GM12873 (cell line): Measurements from ENCODE around the gene PAQR8.

Experiments
- TF ChIP-seq, protein P1 (sequence below): IDR thresholded peaks from 2 replicates; pipeline ENCODE4 v1.5.1; 2012; ENCODE audit warnings: low read depth, mild to moderate bottlenecking, moderate library complexity, low read length, control low read depth; ENCODE audit not compliant: insufficient read depth; ENCODE audit errors: missing control alignments

PAQR8 gene

DNA sequence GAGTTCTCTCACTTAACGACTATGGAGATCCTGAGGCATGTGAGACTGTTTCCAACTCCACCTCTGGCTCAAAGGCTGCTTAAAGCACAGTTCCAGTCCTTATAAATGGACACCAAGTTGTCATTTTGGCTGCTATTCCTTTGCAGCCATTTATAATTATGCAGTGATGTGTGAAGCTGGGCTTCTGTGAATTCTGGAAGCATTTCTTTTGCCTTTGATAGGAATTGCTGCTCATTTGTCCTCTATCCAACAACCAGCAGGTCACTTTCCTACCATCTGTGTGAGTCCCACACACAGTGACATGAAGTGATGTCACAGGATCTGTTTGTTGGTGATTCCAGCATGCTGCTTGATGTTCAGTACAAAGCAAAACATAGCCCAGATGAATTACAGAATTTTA, 29.6 kb downstream of the PAQR8 start:
- TF ChIP-seq, protein P1, sequence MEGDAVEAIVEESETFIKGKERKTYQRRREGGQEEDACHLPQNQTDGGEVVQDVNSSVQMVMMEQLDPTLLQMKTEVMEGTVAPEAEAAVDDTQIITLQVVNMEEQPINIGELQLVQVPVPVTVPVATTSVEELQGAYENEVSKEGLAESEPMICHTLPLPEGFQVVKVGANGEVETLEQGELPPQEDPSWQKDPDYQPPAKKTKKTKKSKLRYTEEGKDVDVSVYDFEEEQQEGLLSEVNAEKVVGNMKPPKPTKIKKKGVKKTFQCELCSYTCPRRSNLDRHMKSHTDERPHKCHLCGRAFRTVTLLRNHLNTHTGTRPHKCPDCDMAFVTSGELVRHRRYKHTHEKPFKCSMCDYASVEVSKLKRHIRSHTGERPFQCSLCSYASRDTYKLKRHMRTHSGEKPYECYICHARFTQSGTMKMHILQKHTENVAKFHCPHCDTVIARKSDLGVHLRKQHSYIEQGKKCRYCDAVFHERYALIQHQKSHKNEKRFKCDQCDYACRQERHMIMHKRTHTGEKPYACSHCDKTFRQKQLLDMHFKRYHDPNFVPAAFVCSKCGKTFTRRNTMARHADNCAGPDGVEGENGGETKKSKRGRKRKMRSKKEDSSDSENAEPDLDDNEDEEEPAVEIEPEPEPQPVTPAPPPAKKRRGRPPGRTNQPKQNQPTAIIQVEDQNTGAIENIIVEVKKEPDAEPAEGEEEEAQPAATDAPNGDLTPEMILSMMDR, result no peak

DNA sequence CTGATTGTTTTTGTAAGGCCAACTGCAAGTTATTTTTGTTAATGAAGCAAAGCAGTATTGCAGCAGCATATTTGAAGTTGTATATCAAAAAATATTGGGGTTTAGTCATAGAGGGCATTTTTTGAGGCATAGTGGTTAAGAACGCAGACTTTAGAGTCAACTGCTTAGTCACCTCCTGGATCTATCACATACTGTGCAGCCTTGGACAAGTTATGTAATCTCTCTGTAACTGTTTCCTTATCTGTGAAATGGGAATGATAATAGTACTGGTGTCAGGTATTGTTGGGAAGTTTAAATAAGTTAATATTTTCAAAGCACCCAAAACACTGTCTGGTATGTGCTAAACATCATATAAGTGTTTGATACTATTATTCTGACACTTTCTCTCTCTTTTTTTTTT, 31.0 kb downstream of the PAQR8 start:
- TF ChIP-seq, protein P1, result no peak

DNA sequence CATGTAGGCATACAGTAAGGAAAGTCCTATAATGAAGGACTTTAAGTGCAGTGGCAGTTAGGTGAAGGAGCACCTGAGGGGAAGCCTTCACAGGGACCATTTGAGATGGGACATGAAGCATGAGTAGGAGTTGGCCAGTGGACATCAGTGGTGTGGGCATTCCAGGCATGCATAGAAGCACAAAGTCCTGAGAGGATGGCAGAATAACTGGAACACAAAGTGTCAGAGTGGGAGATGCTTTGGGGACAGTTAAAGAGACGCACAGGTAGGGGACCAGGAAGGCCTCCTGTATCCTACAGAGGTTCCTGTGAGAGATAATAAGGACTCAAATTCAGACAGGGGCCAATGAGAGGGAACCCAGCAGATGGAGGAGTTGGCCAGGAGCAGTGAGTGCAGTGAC, 31.8 kb downstream of the PAQR8 start:
- TF ChIP-seq, protein P1, result no peak

DNA sequence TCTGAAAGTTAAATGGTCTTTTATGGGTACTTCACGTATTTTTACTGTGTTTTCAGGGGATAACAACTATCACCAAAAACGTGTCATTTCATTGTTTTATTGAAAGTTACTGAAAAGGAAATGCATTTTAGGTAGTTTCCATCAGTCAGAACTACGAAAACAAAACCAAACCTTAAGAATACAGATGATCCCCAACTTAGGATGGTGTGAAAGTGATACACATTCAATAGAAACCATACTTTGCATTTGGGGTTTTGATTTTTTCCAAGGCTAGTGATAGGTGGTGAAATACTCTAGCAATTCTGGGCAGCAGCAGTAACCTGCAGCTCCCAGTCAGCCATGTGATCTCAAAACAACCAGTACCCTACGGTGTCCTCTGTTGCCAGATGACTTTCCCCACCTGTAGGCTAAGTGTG, 32.3 kb downstream of the PAQR8 start:
- TF ChIP-seq, protein P1, result no peak

DNA sequence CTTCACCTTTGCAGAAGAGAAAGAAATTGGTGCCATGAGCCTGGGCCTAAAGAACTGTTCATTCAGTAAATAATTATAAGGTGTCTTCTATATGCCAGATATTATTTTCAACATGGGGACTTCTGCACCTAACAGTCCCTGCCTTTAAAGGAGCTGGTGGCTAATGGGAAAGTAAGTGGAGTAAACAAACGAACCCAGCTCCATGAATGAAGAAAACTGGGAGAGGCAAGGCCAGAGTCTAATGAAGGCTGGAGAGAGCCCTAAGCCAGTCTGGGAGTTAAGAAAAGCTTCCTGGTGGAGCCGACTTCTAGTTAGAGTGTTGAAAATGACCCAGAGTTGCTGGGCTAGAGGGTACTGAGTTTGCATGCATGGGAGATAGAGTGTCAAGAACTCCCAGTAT, 34.0 kb downstream of the PAQR8 start:
- TF ChIP-seq, protein P1, result no peak

GRCh38 chr6:52399511-52400312, 37.8 kb downstream of the PAQR8 start:
- TF ChIP-seq, protein P1, result peak; percentile 88

GRCh38 chr6:52400313-52401041, 38.5 kb downstream of the PAQR8 start:
- TF ChIP-seq, protein P1, result no peak
